Prostate gland (tissue), 1 donor: Measurements from ENCODE around the gene RNF146.

Experiments
- POLR2A ChIP-seq: fragments of 450-650 bp; IDR thresholded peaks from one replicate; pipeline ENCODE4 v1.6.1; 2016; ENCODE audit warnings: antibody characterized with exemption, mild to moderate bottlenecking
- POLR2AphosphoS5 ChIP-seq: sonication (generic); formaldehyde crosslinking; IDR thresholded peaks from one replicate; pipeline ENCODE4 v1.6.1; 2017; ENCODE audit warnings: antibody characterized with exemption

GRCh38 chr6:127301199-127301700, 34.6 kb downstream of the RNF146 start:
- TF ChIP-seq POLR2AphosphoS5, result no peak
- TF ChIP-seq POLR2A, result no peak
